Upper lobe of left lung (tissue), 6 donors: ENCODE results near the gene LCN2. TPM values are rescaled to one million over a fixed set of nuclear protein-coding genes. Genes with fewer than 3 reads are reported as not detected.

Experiments
- ATAC-seq, 2 donors: fragments of 200-7000 bp; cut with Tn5 transposase; one replicate each; pipeline ENCODE4 v1.9.1; 2022; ENCODE audit warnings: mild to moderate bottlenecking in 2 of 2, moderate library complexity in 2 of 2; ENCODE audit not compliant: low FRiP score in 2 of 2
- DNase-seq, 2 donors: peaks; one replicate each; pipeline ENCODE4 v3.0.0-alpha.2; 2019 to 2020
- H3K27ac ChIP-seq, 4 donors: fragments of 200-600 bp; sonication (generic); one replicate each; pipeline ENCODE4 v1.5.1; 2016 to 2019
- H3K27me3 ChIP-seq, 4 donors: fragments of 200-600 bp; sonication (generic); one replicate each; pipeline ENCODE4 v1.5.1; 2017 to 2019
- H3K36me3 ChIP-seq, 4 donors: fragments of 200-600 bp; sonication (generic); one replicate each; pipeline ENCODE4 v1.5.1; 2016 to 2019
- H3K4me1 ChIP-seq, 4 donors: fragments of 200-600 bp; sonication (generic); one replicate each; pipeline ENCODE4 v1.5.1; 2018 to 2019
- H3K4me3 ChIP-seq, 4 donors: fragments of 200-600 bp; sonication (generic); one replicate each; pipeline ENCODE4 v1.5.1; 2017 to 2019; ENCODE audit warnings: mild to moderate bottlenecking in 2 of 4, moderate library complexity in 1 of 4
- H3K9me3 ChIP-seq, 4 donors: fragments of 200-600 bp; sonication (generic); one replicate each; pipeline ENCODE4 v1.5.1; 2018 to 2019
- CTCF ChIP-seq, 6 experiments: fragments of 450-650 bp in 4 of 6; fragments of 200-600 bp in 2 of 6; sonication (generic) in 2 of 6; IDR thresholded peaks; one replicate each; pipeline ENCODE4 v1.5.1; 2016 to 2019; ENCODE audit warnings: antibody characterized with exemption in 6 of 6
- EP300 ChIP-seq, 4 donors: sonication (generic); formaldehyde crosslinking; IDR thresholded peaks; one replicate each; pipeline ENCODE4 v1.5.1; 2017; ENCODE audit warnings: antibody characterized with exemption in 4 of 4, control low read depth in 2 of 4
- POLR2A ChIP-seq, 4 donors: fragments of 450-650 bp; IDR thresholded peaks; one replicate each; pipeline ENCODE4 v1.5.1; 2016 to 2017; ENCODE audit warnings: antibody characterized with exemption in 4 of 4, mild to moderate bottlenecking in 2 of 4
- POLR2AphosphoS5 ChIP-seq, 2 donors: sonication (generic); formaldehyde crosslinking; IDR thresholded peaks; one replicate each; pipeline ENCODE4 v1.5.1; 2017; ENCODE audit warnings: antibody characterized with exemption in 2 of 2
- WGBS, 2 donors: methylation state at CpG; one replicate each; pipeline ENCODE4 v1.1.5; 2017 to 2018; 5-methylcytosine and 5-hydroxymethylcytosine counted together
- total RNA-seq, 6 donors: library from RNA; depleted of rRNA in 4 of 6; stranded (reverse); fragments of >200 nt in 4 of 6; gene quantifications; one replicate each; pipeline versions ENCODE4 v1.1.0 to v1.2.1, GENCODE V29; 2016 to 2021
- donor health status: DM: no; HTN: no; CAD: no; lungs with moderate emphysema.
- donor health status: DM: no; HTN: yes; CAD: no; lungs with severe emphysema.

LCN2 gene
- total RNA-seq, 6 donors from 2014 or later, result 9.0 to 193 (median 38.2) TPM

- Histone ChIP-seq H3K27ac (no peak overlapping the region), H3K36me3 (no peaks in the 10 kb centered on the region), H3K27me3 (peaks cover 0 to 18% (median 8%) of the 10 kb centered on the region in 4 donors), H3K4me1 (peaks cover 13 to 15% (median 14%) of the 10 kb centered on the region in 4 donors), H3K9me3 (no peaks in the 10 kb centered on the region), H3K4me3 (no peak overlapping the region)
- DNase-seq, result no peak
- 88 to 90% methylated on average over 13 of the region's 13 CpGs for whole genome bisulfite sequencing, 2 donors
- no peak for ATAC-seq
- TF ChIP-seq EP300 (IDR thresholded peaks at IDR 0.05) (no peak), POLR2A (IDR thresholded peaks at IDR 0.05) (no peak), CTCF (IDR thresholded peaks at IDR 0.05) (no peak), POLR2AphosphoS5 (IDR thresholded peaks at IDR 0.05) (no peak)
Observed at GRCh38 chr9:128201441-128202369, 52.5 kb downstream of the LCN2 start.

DNA sequence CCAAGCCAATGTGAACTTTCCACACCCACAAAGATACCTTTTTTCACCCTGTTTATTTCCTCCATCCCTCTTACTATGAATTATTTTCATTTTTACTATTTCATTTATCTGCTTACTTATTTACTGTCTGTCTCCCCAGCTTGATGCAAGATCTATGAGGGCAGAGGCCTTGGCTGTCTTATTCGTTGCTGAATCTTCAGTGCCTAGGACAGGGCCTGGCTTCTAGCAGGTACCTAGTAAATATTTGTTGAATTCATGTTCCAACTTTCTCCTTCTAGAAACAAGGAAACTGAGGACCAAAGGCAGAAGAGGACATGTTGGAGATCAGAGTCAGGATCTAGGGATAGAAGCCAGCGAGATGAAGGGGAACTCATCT, 53.4 kb downstream of the LCN2 start:
- Histone ChIP-seq H3K36me3 (no peaks in the 10 kb centered on the region), H3K9me3 (no peaks in the 10 kb centered on the region), H3K27ac (no peak overlapping the region), H3K4me3 (peak overlapping the region in 2 of 4 donors; percentile 67 to 75), H3K4me1 (peaks cover 13 to 15% (median 14%) of the 10 kb centered on the region in 4 donors), H3K27me3 (peaks cover 0 to 18% (median 8%) of the 10 kb centered on the region in 4 donors)
- 10 to 25% methylated on average over 2 of the region's 2 CpGs for WGBS, 2 donors
- ATAC-seq, result no peak
- TF ChIP-seq POLR2A (IDR thresholded peaks at IDR 0.05), result no peak
- TF ChIP-seq POLR2AphosphoS5 (IDR thresholded peaks at IDR 0.05), result no peak
- no peak for TF ChIP-seq EP300 (IDR thresholded peaks at IDR 0.05)
- no peak for TF ChIP-seq CTCF (IDR thresholded peaks at IDR 0.05)
- DNase-seq, result no peak

Other genes with a start within 250 kb of the LCN2 start
- gene ST6GALNAC6, start 249.8 kb upstream of the LCN2 start, total RNA-seq, result 100 to 1,000 TPM in 1 of 6 donors, 10 to 100 TPM in 5; 67.3 to 117 (median 85.2) TPM
- gene ST6GALNAC4, start 232.4 kb upstream of the LCN2 start, total RNA-seq, result 100 to 1,000 TPM in 1 of 6 donors, 10 to 100 TPM in 5; 41.3 to 105 (median 56.2) TPM
- 10 to 100 TPM in 3 of 6 donors, 1 to 10 TPM in 3; 4.1 to 38.8 (median 10.0) TPM for gene PIP5KL1, start 218.7 kb upstream of the LCN2 start, total RNA-seq
- gene DPM2, start 211.6 kb upstream of the LCN2 start, total RNA-seq, result 10 to 100 TPM; 20.1 to 40.7 (median 25.6) TPM
- 10 to 100 TPM; 17.8 to 60.7 (median 48.0) TPM for gene EEIG1, start 168.5 kb upstream of the LCN2 start, total RNA-seq
- gene NAIF1, start 82.1 kb upstream of the LCN2 start, total RNA-seq, result 10 to 100 TPM in 5 of 6 donors, 1 to 10 TPM in 1; 8.0 to 37.7 (median 13.0) TPM
- 10 to 100 TPM; 23.6 to 40.2 (median 33.7) TPM for gene SLC25A25, start 81.2 kb upstream of the LCN2 start, total RNA-seq
- gene PTGES2, start 21.7 kb upstream of the LCN2 start, total RNA-seq, result 100 to 1,000 TPM in 1 of 6 donors, 10 to 100 TPM in 5; 45.9 to 116 (median 61.1) TPM
- 100 to 1,000 TPM in 3 of 6 donors, 10 to 100 TPM in 3; 62.4 to 204 (median 102) TPM for gene BBLN, start 10.8 kb downstream of the LCN2 start, total RNA-seq
- 100 to 1,000 TPM in 3 of 6 donors, 10 to 100 TPM in 3; 53.4 to 136 (median 95.5) TPM for gene CIZ1, start 42.1 kb downstream of the LCN2 start, total RNA-seq
- 10 to 100 TPM in 2 of 6 donors, 1 to 10 TPM in 4; 1.4 to 17.8 (median 7.9) TPM for gene DNM1, start 53.9 kb downstream of the LCN2 start, total RNA-seq
- gene GOLGA2, start 126.6 kb downstream of the LCN2 start, total RNA-seq, result 100 to 1,000 TPM in 2 of 6 donors, 10 to 100 TPM in 4; 78.4 to 138 (median 93.8) TPM
- gene SWI5, start 126.8 kb downstream of the LCN2 start, total RNA-seq, result 10 to 100 TPM; 13.7 to 28.3 (median 22.8) TPM
- gene TRUB2, start 173.0 kb downstream of the LCN2 start, total RNA-seq, result 10 to 100 TPM in 3 of 6 donors, 1 to 10 TPM in 3; 6.9 to 24.1 (median 9.7) TPM
- 10 to 100 TPM; 36.1 to 83.8 (median 55.2) TPM for gene COQ4, start 173.4 kb downstream of the LCN2 start, total RNA-seq
- 10 to 100 TPM; 17.8 to 30.1 (median 19.5) TPM for gene SLC27A4, start 191.1 kb downstream of the LCN2 start, total RNA-seq
- gene URM1, start 221.9 kb downstream of the LCN2 start, total RNA-seq, result 10 to 100 TPM; 11.1 to 57.9 (median 28.7) TPM